MM.1S (cell line): ENCODE measurements around the gene RPS4Y1.

Source experiments
- CTCF ChIP-seq: fragments of 300-600 bp; sonication (generic); IDR thresholded peaks from 2 replicates; pipeline ENCODE4 v1.5.1; 2016; ENCODE audit warnings: antibody characterized with exemption, low read length, mixed read lengths
- EZH2 ChIP-seq: fragments of 300-600 bp; sonication (generic); optimal IDR thresholded peaks from 2 replicates; pipeline ENCODE3; 2017; ENCODE audit warnings: low read depth, mild to moderate bottlenecking, antibody characterized with exemption, low read length, mixed read lengths

GRCh38 chrY:2860511-2860910 is 19.1 kb downstream of the RPS4Y1 start:
- no peak for TF ChIP-seq CTCF
- no peak for TF ChIP-seq EZH2
